Keratinocyte (primary cell): Measurements from ENCODE around the gene MAP4K2. TPM values are rescaled to one million over a fixed set of nuclear protein-coding genes. Genes with fewer than 3 reads are reported as not detected.

Experiments used
- DNase-seq: peaks from one replicate; pipeline ENCODE4 v3.0.0-alpha.2; 2011; ENCODE audit warnings: low read depth, missing footprints, low spot score
- FAIRE-seq: peaks from 2 replicates; lab custom pipeline; 2011; peaks lifted over from hg19 to GRCh38; lab: Jason Lieb, UNC
- H2AFZ ChIP-seq: 2 replicates; pipeline ENCODE4 v1.6.0; 2012; ENCODE audit warnings: low read length, control low read depth, inconsistent platforms; ENCODE audit not compliant: control insufficient read depth
- H3K27ac ChIP-seq: 2 replicates; pipeline ENCODE4 v1.5.1; 2011; ENCODE audit warnings: low read length; ENCODE audit not compliant: control insufficient read depth, insufficient read depth
- H3K27me3 ChIP-seq: 3 replicates; pipeline ENCODE4 v1.6.0; 2011; ENCODE audit warnings: low read length; ENCODE audit not compliant: control insufficient read depth, insufficient read depth; ENCODE audit errors: extremely low read depth
- H3K36me3 ChIP-seq, 2 experiments: 2 replicates in 1 of 2; 3 replicates in 1 of 2; pipeline ENCODE4 v1.5.1; 2011; ENCODE audit warnings: low read length in 2 of 2, mild to moderate bottlenecking in 1 of 2; ENCODE audit not compliant: control insufficient read depth in 2 of 2, insufficient read depth in 2 of 2; ENCODE audit errors: extremely low read depth in 1 of 2
- H3K4me1 ChIP-seq: 3 replicates; pipeline ENCODE4 v1.5.1; 2011; ENCODE audit warnings: low read length; ENCODE audit not compliant: control insufficient read depth, insufficient read depth; ENCODE audit errors: extremely low read depth
- H3K4me2 ChIP-seq: 3 replicates; pipeline ENCODE4 v1.6.0; 2011; ENCODE audit warnings: low read depth, low read length; ENCODE audit not compliant: control insufficient read depth, insufficient read depth; ENCODE audit errors: extremely low read depth
- H3K4me3 ChIP-seq, 3 experiments: fragments of 200-600 bp in 1 of 3; sonication (generic) in 1 of 3; 2 replicates in 2 of 3; 3 replicates in 1 of 3; pipeline ENCODE4 v1.5.1; 2011 to 2016; ENCODE audit warnings: low read length in 3 of 3, mild to moderate bottlenecking in 3 of 3, control low read depth in 2 of 3, inconsistent platforms in 1 of 3, low read depth in 1 of 3, mixed read lengths in 1 of 3, mixed run types in 1 of 3, moderate library complexity in 1 of 3; ENCODE audit not compliant: control insufficient read depth in 2 of 3, insufficient read depth in 2 of 3; ENCODE audit errors: extremely low read depth in 1 of 3
- H3K79me2 ChIP-seq: 2 replicates; pipeline ENCODE4 v1.6.0; 2012; ENCODE audit warnings: low read length; ENCODE audit not compliant: control insufficient read depth, insufficient read depth
- H3K9ac ChIP-seq: 3 replicates; pipeline ENCODE4 v1.6.0; 2011; ENCODE audit warnings: low read length; ENCODE audit not compliant: control insufficient read depth, insufficient read depth; ENCODE audit errors: extremely low read depth
- H3K9me1 ChIP-seq: 3 replicates; pipeline ENCODE4 v1.6.0; 2011; ENCODE audit warnings: low read length; ENCODE audit not compliant: control insufficient read depth, insufficient read depth; ENCODE audit errors: extremely low read depth
- H3K9me3 ChIP-seq: 2 replicates; pipeline ENCODE4 v1.5.1; 2012; ENCODE audit warnings: low read depth, low read length; ENCODE audit not compliant: control insufficient read depth
- H4K20me1 ChIP-seq: 3 replicates; pipeline ENCODE4 v1.6.0; 2011; ENCODE audit warnings: low read length; ENCODE audit not compliant: control insufficient read depth, insufficient read depth; ENCODE audit errors: extremely low read depth
- EZH2 ChIP-seq: IDR thresholded peaks from one replicate; pipeline ENCODE4 v1.6.1; 2012; ENCODE audit warnings: inconsistent platforms, mild to moderate bottlenecking, low read length, moderate library complexity
- dilution Hi-C: fragments of 300-500 bp; cut with MboI; formaldehyde crosslinking; loops from one replicate; pipeline ENCODE4 v1.7.0; 2020; ENCODE audit warnings: low sequenced_read_pairs; ENCODE audit not compliant: extremely low pct_ligation_motif_present
- polyA plus RNA-seq, 5 experiments: library from polyadenylated mRNA; depleted of rRNA in 3 of 5; stranded (reverse) in 3 of 5; stranded (forward) in 1 of 5; unstranded in 1 of 5; fragments of >200 nt; gene quantifications; 1 replicate in 1 of 5; 2 replicates in 3 of 5; 3 replicates in 1 of 5; pipeline versions ENCODE4 v1.2.1 to v1.2.3, GENCODE V29; 2011 to 2012; ENCODE audit warnings: missing spikeins in 2 of 5, low read depth in 1 of 5, low replicate concordance in 1 of 5
- TF ChIP-seq, protein P1 (sequence below), 3 experiments: IDR thresholded peaks in 1 of 3; conservative IDR thresholded peaks in 1 of 3; optimal IDR thresholded peaks in 1 of 3; 2 replicates in 2 of 3; 3 replicates in 1 of 3; pipeline versions ENCODE3 to v1.5.1; 2011; ENCODE audit warnings: low read length in 3 of 3, mild to moderate bottlenecking in 3 of 3, moderate library complexity in 2 of 3, control low read depth in 1 of 3, inconsistent platforms in 1 of 3; ENCODE audit not compliant: insufficient read depth in 2 of 3; ENCODE audit errors: extremely low read depth in 1 of 3

Gene MAP4K2
- polyA plus RNA-seq, 1 donor (not counting 4 experiments of a cell fraction or from before 2014, with no cell fraction given), result 6.7 TPM

DNA sequence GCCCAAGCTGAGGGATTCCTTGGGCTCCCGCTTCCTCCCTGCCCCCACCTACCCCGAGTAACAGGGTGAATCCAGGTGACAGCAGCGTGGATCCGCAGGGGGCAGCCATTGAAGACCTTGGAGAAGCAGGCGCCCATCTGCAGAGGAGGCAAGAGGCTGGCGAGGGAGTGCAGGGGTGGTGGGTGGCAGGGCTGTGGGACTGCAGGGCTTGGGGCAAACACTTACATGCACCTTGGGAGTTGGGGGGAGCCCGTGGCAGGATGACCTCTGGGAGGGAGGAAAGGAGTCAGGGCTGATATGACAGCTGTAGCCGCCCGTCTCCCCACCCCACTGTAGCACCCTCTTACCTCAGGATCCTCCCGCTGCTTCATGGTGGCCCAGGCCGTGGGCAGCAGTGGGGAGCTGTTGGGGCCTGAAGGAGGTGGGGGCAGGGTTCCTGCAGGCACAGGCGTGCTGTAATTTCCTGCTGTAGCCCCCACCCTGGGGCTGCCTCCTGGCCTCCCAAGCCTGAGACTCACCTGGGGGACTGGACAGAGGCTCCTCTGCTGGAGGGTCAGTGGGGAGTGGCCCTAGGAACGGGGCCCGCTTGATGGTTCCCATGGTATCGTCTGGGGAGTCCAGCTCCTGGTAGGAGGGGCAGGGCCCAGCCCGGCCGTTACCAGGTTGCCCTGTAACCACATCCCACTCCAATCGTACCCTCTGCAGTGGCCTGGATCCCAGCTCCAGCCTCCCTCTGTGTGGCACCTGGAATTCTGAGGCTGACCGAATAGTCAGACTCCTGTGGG is 6.1 kb downstream of the MAP4K2 start:
- H3K36me3 ChIP-seq, result peaks cover 0 to 2% of the 10 kb centered on the region in 2 experiments
- FAIRE-seq, result no peak
- H3K9ac ChIP-seq, result no peak overlapping the region

DNA sequence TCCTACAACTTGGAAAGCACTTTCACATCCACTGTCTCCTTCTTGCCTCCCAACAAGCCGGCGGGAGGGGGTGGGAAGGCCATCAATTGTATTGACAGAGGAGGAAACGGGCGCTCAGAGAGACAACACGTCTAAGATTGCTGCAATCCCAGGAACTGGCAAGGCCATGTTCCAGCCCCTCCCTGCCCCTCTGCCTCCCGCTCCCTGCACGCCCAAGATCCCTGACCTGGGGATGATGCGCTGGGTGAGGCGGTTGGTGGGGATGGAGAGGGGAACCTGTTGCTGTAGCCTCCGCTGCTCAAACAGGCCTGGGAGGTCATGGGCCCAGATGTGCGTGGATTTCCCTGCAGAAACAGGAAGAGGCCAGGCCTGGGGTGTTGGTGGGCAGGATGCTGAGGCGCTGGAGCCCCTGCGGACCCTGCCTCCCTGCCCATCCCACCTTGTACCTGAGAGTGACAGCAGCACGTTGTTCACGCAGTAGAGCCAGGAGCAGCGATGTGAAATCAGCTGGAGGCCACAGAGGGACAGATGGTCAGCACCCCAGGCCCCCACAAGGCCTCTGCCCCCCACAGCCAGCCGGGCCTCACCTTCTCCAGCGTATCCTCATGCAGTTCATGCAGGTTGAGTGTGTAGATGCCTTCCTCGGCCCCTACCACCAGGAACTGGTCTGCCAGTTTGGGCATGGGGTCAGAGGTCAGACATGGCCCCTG is 6.8 kb downstream of the MAP4K2 start:
- Histone ChIP-seq H3K4me3 (no peak overlapping the region), H3K27ac (no peak overlapping the region), H3K9ac (no peak overlapping the region), H3K9me1 (peaks cover 2% of the 10 kb centered on the region), H3K9me3 (no peaks in the 10 kb centered on the region), H3K27me3 (no peaks in the 10 kb centered on the region), H4K20me1 (no peaks in the 10 kb centered on the region), H3K36me3 (peaks cover 0 to 2% of the 10 kb centered on the region in 2 experiments), H2AFZ (no peak overlapping the region), H3K79me2 (no peaks in the 10 kb centered on the region), H3K4me2 (no peak overlapping the region), H3K4me1 (no peaks in the 10 kb centered on the region)
- DNase-seq, result no peak
- TF ChIP-seq, protein P1, sequence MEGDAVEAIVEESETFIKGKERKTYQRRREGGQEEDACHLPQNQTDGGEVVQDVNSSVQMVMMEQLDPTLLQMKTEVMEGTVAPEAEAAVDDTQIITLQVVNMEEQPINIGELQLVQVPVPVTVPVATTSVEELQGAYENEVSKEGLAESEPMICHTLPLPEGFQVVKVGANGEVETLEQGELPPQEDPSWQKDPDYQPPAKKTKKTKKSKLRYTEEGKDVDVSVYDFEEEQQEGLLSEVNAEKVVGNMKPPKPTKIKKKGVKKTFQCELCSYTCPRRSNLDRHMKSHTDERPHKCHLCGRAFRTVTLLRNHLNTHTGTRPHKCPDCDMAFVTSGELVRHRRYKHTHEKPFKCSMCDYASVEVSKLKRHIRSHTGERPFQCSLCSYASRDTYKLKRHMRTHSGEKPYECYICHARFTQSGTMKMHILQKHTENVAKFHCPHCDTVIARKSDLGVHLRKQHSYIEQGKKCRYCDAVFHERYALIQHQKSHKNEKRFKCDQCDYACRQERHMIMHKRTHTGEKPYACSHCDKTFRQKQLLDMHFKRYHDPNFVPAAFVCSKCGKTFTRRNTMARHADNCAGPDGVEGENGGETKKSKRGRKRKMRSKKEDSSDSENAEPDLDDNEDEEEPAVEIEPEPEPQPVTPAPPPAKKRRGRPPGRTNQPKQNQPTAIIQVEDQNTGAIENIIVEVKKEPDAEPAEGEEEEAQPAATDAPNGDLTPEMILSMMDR (optimal IDR thresholded peaks at IDR 0.05 in 1 of 3, IDR thresholded peaks at IDR 0.05 in 1 of 3, conservative IDR thresholded peaks at IDR 0.05 in 1 of 3; ENCODE audit: extremely low read depth in 1 of 3, insufficient read depth in 2 of 3, low read length in 3 of 3), result no peak
- no peak for FAIRE-seq
- dilution Hi-C loops, result no loop called here

More for the DNA sequence above, 6.1 kb downstream of the MAP4K2 start:
- Histone ChIP-seq H3K4me1 (no peaks in the 10 kb centered on the region), H4K20me1 (no peaks in the 10 kb centered on the region), H3K27me3 (no peaks in the 10 kb centered on the region), H3K9me3 (no peaks in the 10 kb centered on the region), H3K4me2 (no peak overlapping the region), H3K4me3 (no peak overlapping the region), H3K79me2 (no peaks in the 10 kb centered on the region), H3K9me1 (peaks cover 2% of the 10 kb centered on the region), H2AFZ (no peak overlapping the region), H3K27ac (no peak overlapping the region)
- dilution Hi-C loops, result no loop called here
- no peak for TF ChIP-seq EZH2
- TF ChIP-seq, protein P1 (optimal IDR thresholded peaks at IDR 0.05 in 1 of 3, IDR thresholded peaks at IDR 0.05 in 1 of 3, conservative IDR thresholded peaks at IDR 0.05 in 1 of 3; ENCODE audit: extremely low read depth in 1 of 3, insufficient read depth in 2 of 3, low read length in 3 of 3), result no peak
- no peak for DNase-seq
